ENCODE measurements around the gene SPNS1. TPM values are rescaled to one million over a fixed set of nuclear protein-coding genes. Genes with fewer than 3 reads are reported as not detected.
"Not testable (repeated sequence)": the region's sequence is repeated elsewhere in the genome, so short reads cannot be mapped to it uniquely, and the experiment has no call there.

SPNS1 gene, protein sequence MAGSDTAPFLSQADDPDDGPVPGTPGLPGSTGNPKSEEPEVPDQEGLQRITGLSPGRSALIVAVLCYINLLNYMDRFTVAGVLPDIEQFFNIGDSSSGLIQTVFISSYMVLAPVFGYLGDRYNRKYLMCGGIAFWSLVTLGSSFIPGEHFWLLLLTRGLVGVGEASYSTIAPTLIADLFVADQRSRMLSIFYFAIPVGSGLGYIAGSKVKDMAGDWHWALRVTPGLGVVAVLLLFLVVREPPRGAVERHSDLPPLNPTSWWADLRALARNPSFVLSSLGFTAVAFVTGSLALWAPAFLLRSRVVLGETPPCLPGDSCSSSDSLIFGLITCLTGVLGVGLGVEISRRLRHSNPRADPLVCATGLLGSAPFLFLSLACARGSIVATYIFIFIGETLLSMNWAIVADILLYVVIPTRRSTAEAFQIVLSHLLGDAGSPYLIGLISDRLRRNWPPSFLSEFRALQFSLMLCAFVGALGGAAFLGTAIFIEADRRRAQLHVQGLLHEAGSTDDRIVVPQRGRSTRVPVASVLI
- 10 to 100 TPM; 20.6 to 24.7 TPM for total RNA-seq

GRCh38 chr16:28974437-28975157 is at the start of gene SPNS1:
TSS of gene SPNS1 (plus strand) at chr16:28974778. CDS start at chr16:28975152, 374 bp downstream.
- H3K4me1 Mint-ChIP-seq = peaks cover 40% of the 10 kb centered on the region
- peak; percentile 95 for DNase-seq
- ChIA-PET CTCF (interaction anchor here (1.2 to 1.9 kb wide), 5 partner anchors 11 to 101 kb away, joined by 3 to 15 read pairs (median 7); partner anchors contain the start of genes LAT and NFATC2IP), POLR2A (interaction anchor here (0.8 to 5.5 kb wide), 13 partner anchors 11 to 174 kb away, joined by 3 to 83 read pairs (median 4); partner anchors contain the start of genes ATXN2L, LAT, NFATC2IP and RABEP2)
- H3K27me3 Mint-ChIP-seq = no peaks in the 10 kb centered on the region
- H3K4me3 Mint-ChIP-seq = peak within 1 kb of the TSS; percentile 80
- H3K36me3 Mint-ChIP-seq (ENCODE audit: low read depth) = peaks cover 10% of the 10 kb centered on the region
- no peaks in the 10 kb centered on the region for H3K9me3 Mint-ChIP-seq
- peak within 1 kb of the TSS; percentile 78 for H3K27ac Mint-ChIP-seq

DNA sequence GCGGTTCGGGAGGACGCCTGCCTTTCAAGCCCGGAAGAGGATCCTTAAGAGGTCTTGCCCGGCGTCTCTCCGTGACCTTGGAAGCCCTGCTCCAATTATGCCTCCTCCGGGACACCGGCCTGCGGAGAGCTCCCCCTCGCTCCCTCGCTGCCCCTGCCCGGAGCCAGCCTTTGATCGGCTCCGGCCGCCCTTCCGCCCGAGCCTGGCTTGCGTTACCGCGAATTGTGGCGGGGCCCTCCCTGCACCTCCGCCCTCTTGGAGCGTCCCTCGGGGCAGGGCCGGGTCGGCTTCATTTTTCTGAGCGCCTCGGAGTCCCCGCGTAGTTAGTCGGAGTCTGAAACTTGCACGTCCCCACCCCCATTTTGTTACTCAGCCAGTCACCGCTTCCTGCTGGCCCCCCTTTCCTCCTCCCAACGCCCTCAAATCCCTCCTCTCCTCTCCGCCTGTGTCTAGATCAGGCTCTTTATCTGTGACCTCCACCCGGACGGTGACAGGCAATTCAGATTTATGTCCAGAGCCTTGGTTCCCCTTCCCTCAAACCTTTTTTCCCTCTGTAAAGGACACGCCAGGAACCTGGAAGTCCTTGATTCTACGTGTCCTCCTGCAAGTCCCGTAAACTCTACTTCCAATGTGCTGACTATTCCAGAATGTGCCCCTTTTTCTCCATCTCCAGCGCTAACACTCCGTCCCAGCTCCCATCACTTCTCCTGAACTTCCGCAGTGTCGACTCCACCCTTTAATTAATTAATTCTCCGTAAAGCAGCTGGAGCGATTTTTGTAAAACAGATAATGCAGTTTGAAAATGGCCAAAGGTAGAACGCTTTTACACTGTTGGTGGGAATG is 49.0 kb upstream of the SPNS1 start:
- CTCF ChIA-PET = interaction anchor here (3.0 kb wide), 1 partner anchor 19 kb away, joined by 17 read pairs; no protein-coding TSS in a partner anchor
- H3K4me3 Mint-ChIP-seq = peak overlapping the region; percentile 97
- peak overlapping the region; percentile 95 for H3K27ac Mint-ChIP-seq
- H3K27me3 Mint-ChIP-seq = no peaks in the 10 kb centered on the region
- peaks cover 24% of the 10 kb centered on the region for H3K4me1 Mint-ChIP-seq
- POLR2A ChIA-PET = interaction anchor here (0.6 to 2.2 kb wide), 17 partner anchors 11 to 104 kb away, joined by 3 to 14 read pairs (median 5); partner anchors contain the start of genes NFATC2IP, SH2B1, SPNS1 and TUFM
- H3K9me3 Mint-ChIP-seq = no peaks in the 10 kb centered on the region
- DNase-seq = peak; percentile 83
- H3K36me3 Mint-ChIP-seq (ENCODE audit: low read depth) = peaks cover 14% of the 10 kb centered on the region

DNA sequence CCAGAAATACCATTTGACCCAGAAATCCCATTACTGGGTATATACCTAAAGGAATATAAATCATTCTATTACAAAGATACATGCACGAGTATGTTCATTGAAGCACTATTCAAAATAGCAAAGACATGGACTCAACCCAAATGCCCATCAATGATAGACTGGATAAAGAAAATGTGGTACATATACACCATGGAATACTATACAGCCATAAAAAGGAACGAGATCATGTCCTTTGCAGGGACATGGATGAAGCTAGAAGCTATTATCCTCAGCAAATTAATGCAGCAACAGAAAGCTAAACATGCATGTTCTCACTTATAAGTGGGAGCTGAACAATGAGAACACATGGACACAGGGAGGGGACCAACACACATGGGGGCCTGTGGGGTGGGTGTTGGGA is 48.3 kb upstream of the SPNS1 start:
- ChIA-PET CTCF (interaction anchor here (1.2 to 3.0 kb wide), 2 partner anchors 10 to 19 kb away, joined by 6 to 17 read pairs; no protein-coding TSS in a partner anchor), POLR2A (interaction anchor here (0.6 to 2.1 kb wide), 9 partner anchors 10 to 104 kb away, joined by 3 to 12 read pairs (median 5); partner anchors contain the start of gene NFATC2IP)
- Mint-ChIP-seq H3K4me3 (peak overlapping the region; percentile 97), H3K4me1 (peaks cover 27% of the 10 kb centered on the region), H3K36me3 (ENCODE audit: low read depth) (peaks cover 12% of the 10 kb centered on the region), H3K27ac (peak overlapping the region; percentile 95)
- not testable (repeated sequence) for H3K27me3 Mint-ChIP-seq, H3K9me3 Mint-ChIP-seq, DNase-seq

- Mint-ChIP-seq H3K4me1 (peaks cover 27% of the 10 kb centered on the region), H3K27me3 (no peaks in the 10 kb centered on the region), H3K27ac (no peak overlapping the region), H3K4me3 (no peak overlapping the region), H3K36me3 (ENCODE audit: low read depth) (peaks cover 10% of the 10 kb centered on the region), H3K9me3 (no peaks in the 10 kb centered on the region)
- ChIA-PET CTCF (interaction anchor here (3.0 kb wide), 1 partner anchor 17 kb away, joined by 17 read pairs; no protein-coding TSS in a partner anchor), POLR2A (no interaction called here)
- no peak for DNase-seq
Measured at GRCh38 chr16:28927815-28928214, 46.8 kb upstream of the SPNS1 start.

DNA sequence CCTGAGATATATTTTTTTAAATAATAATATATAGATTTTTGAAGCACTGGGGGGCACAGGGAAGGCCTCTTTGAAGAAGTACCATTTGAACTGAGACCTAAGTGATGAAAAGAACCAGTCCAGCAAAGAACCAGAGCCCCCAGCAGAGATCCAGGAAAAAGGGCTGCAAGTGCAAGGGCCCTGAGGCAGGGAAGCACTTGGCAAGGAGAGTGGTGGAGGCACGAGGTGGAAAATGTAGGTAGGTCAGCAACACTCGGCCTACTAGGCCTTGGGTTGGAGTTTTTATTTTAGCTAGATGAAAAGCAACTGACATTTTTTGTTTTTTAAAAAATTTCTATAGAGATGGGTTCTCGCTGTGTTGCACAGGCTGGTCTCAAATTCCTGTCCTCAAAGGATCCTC is 44.4 kb upstream of the SPNS1 start:
- peaks cover 21% of the 10 kb centered on the region for H3K4me1 Mint-ChIP-seq
- H3K4me3 Mint-ChIP-seq = no peak overlapping the region
- POLR2A ChIA-PET = interaction anchor here (1.4 kb wide), 1 partner anchor 67 kb away, joined by 4 read pairs; the partner anchor contains the start of gene SH2B1
- CTCF ChIA-PET = interaction anchor here (3.1 kb wide), 1 partner anchor 15 kb away, joined by 20 read pairs; no protein-coding TSS in a partner anchor
- H3K27me3 Mint-ChIP-seq = no peaks in the 10 kb centered on the region
- no peaks in the 10 kb centered on the region for H3K9me3 Mint-ChIP-seq
- no peak for DNase-seq
- H3K36me3 Mint-ChIP-seq (ENCODE audit: low read depth) = peaks cover 5% of the 10 kb centered on the region
- no peak overlapping the region for H3K27ac Mint-ChIP-seq

DNA sequence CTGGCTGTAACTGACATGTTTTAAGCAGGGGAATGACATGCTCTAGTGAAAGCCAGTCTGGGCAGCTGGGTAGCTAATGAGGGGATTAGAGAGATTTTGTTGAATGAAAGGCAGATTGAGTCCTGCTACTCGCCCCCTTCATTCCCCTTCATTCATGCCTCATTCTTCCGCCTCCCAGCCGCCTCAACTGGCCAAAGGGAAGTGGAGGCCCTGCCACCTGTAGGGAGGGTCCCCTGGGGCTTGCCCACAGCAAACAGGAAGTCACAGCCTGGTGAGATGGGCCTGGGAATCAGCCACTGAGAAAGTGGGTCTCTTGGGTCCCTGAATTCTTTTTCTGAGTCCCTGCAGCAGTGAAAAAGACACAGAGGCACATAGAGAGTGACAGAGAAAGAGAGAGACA is 43.9 kb upstream of the SPNS1 start:
- POLR2A ChIA-PET = interaction anchor here (1.4 kb wide), 1 partner anchor 67 kb away, joined by 4 read pairs; the partner anchor contains the start of gene SH2B1
- CTCF ChIA-PET = interaction anchor here (3.1 kb wide), 1 partner anchor 14 kb away, joined by 20 read pairs; no protein-coding TSS in a partner anchor
- H3K4me3 Mint-ChIP-seq = no peak overlapping the region

DNA sequence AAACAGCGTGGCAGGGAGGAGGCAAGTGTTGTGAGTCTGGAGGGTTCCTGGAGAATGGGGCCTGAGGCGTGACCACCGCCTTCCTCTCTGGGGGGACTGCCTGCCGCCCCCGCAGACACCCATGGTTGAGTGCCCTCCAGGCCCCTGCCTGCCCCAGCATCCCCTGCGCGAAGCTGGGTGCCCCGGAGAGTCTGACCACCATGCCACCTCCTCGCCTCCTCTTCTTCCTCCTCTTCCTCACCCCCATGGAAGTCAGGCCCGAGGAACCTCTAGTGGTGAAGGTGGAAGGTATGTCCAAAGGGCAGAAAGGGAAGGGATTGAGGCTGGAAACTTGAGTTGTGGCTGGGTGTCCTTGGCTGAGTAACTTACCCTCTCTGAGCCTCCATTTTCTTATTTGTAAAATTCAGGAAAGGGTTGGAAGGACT is 42.8 kb upstream of the SPNS1 start, which contains the start of gene CD19:
Gene CD19, plus strand, starts transcription at position 171 of the 425 bp plus-strand sequence. Its CDS starts 30 bp downstream, at position 201.
- ChIA-PET CTCF (interaction anchor here (0.8 to 2.7 kb wide), 2 partner anchors 10 to 13 kb away, joined by 3 to 15 read pairs; no protein-coding TSS in a partner anchor), POLR2A (no interaction called here)
- H3K27me3 Mint-ChIP-seq = no peaks in the 10 kb centered on the region
- H3K36me3 Mint-ChIP-seq (ENCODE audit: low read depth) = no peaks in the 10 kb centered on the region
- H3K27ac Mint-ChIP-seq = peak within 1 kb of the TSS; percentile 23
- H3K9me3 Mint-ChIP-seq = no peaks in the 10 kb centered on the region
- no peak for DNase-seq
- H3K4me3 Mint-ChIP-seq = no peak within 1 kb of the TSS
- H3K4me1 Mint-ChIP-seq = peaks cover 22% of the 10 kb centered on the region

More for the DNA sequence above, 43.9 kb upstream of the SPNS1 start:
- Mint-ChIP-seq H3K9me3 (no peaks in the 10 kb centered on the region), H3K27me3 (no peaks in the 10 kb centered on the region), H3K36me3 (ENCODE audit: low read depth) (peaks cover 3% of the 10 kb centered on the region), H3K4me1 (peaks cover 19% of the 10 kb centered on the region), H3K27ac (peak overlapping the region; percentile 23)
- DNase-seq = no peak

- Mint-ChIP-seq H3K4me1 (peaks cover 22% of the 10 kb centered on the region), H3K27me3 (no peaks in the 10 kb centered on the region), H3K9me3 (no peaks in the 10 kb centered on the region), H3K4me3 (no peak overlapping the region), H3K36me3 (ENCODE audit: low read depth) (no peaks in the 10 kb centered on the region), H3K27ac (no peak overlapping the region)
- no peak for DNase-seq
- POLR2A ChIA-PET = interaction anchor here (1.2 kb wide), 1 partner anchor 13 kb away, joined by 4 read pairs; no protein-coding TSS in a partner anchor
- CTCF ChIA-PET = interaction anchor here (2.7 kb wide), 1 partner anchor 12 kb away, joined by 15 read pairs; no protein-coding TSS in a partner anchor
Measured at GRCh38 chr16:28932339-28933141, 42.0 kb upstream of the SPNS1 start.

DNA sequence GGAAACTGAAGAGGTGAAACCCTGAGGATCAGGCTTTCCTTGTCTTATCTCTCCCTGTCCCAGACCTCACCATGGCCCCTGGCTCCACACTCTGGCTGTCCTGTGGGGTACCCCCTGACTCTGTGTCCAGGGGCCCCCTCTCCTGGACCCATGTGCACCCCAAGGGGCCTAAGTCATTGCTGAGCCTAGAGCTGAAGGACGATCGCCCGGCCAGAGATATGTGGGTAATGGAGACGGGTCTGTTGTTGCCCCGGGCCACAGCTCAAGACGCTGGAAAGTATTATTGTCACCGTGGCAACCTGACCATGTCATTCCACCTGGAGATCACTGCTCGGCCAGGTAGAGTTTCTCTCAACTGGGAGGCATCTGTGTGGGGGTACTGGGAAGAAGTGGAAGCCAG is 41.4 kb upstream of the SPNS1 start:
- Mint-ChIP-seq H3K27ac (no peak overlapping the region), H3K4me1 (peaks cover 25% of the 10 kb centered on the region), H3K27me3 (no peaks in the 10 kb centered on the region), H3K9me3 (no peaks in the 10 kb centered on the region), H3K4me3 (no peak overlapping the region), H3K36me3 (ENCODE audit: low read depth) (no peaks in the 10 kb centered on the region)
- no peak for DNase-seq
- ChIA-PET POLR2A (interaction anchor here (1.2 kb wide), 1 partner anchor 12 kb away, joined by 4 read pairs; no protein-coding TSS in a partner anchor), CTCF (interaction anchor here (2.7 kb wide), 1 partner anchor 12 kb away, joined by 15 read pairs; no protein-coding TSS in a partner anchor)

GRCh38 chr16:28935346-28935745 is 39.2 kb upstream of the SPNS1 start:
- ChIA-PET POLR2A (no interaction called here), CTCF (interaction anchor here (3.3 kb wide), 1 partner anchor 10 kb away, joined by 37 read pairs; no protein-coding TSS in a partner anchor)
- Mint-ChIP-seq H3K4me3 (no peak overlapping the region), H3K27me3 (peaks cover 2% of the 10 kb centered on the region), H3K36me3 (ENCODE audit: low read depth) (no peaks in the 10 kb centered on the region), H3K4me1 (peaks cover 24% of the 10 kb centered on the region), H3K27ac (no peak overlapping the region), H3K9me3 (no peaks in the 10 kb centered on the region)
- no peak for DNase-seq
